HG02884 (cell line): Measurements from ENCODE around the gene PDCL2.
"Not testable (repeated sequence)": the region's sequence is repeated elsewhere in the genome, so short reads cannot be mapped to it uniquely, and the experiment has no call there.

Source experiments
- ATAC-seq: cut with Tn5 transposase; IDR thresholded peaks from one replicate; pipeline ENCODE4 v1.9.1; 2021; ENCODE audit warnings: mild to moderate bottlenecking, moderate library complexity; ENCODE audit not compliant: unreplicated experiment

The PDCL2 gene

GRCh38 chr4:55592014-55592413, at the start of gene PDCL2:
TSS of gene PDCL2 (minus strand) at chr4:55592245. CDS start at chr4:55592109, 136 bp downstream.
- ATAC-seq: no peak

DNA sequence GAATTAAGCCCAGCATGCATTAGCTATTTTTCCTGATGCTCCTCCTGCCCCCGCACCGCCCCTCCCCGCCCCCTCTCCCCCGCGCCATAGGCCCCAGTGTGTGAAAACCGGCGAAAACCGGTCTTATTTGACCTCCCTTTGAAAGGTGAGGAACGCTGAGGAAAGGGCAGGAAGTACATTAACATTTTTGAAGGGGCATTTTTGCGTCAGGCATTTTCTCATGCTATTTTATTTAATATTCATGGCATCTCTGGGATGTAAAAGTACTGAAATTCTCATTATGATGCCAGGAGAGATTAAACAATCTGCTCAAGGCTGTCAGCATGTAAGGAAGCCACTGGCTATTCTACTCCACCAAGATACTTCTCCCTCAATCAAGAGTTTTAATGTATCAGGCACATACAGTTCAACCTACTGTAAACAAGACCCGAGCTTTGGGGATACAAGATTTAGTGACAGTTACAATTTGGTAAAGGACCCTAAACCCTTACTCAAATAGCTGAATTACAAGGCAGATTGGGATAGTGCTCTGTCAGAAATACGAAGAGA, 45.3 kb upstream of the PDCL2 start:
- no peak for ATAC-seq

GRCh38 chr4:55636656-55636999, 44.6 kb upstream of the PDCL2 start:
- no peak for ATAC-seq

DNA sequence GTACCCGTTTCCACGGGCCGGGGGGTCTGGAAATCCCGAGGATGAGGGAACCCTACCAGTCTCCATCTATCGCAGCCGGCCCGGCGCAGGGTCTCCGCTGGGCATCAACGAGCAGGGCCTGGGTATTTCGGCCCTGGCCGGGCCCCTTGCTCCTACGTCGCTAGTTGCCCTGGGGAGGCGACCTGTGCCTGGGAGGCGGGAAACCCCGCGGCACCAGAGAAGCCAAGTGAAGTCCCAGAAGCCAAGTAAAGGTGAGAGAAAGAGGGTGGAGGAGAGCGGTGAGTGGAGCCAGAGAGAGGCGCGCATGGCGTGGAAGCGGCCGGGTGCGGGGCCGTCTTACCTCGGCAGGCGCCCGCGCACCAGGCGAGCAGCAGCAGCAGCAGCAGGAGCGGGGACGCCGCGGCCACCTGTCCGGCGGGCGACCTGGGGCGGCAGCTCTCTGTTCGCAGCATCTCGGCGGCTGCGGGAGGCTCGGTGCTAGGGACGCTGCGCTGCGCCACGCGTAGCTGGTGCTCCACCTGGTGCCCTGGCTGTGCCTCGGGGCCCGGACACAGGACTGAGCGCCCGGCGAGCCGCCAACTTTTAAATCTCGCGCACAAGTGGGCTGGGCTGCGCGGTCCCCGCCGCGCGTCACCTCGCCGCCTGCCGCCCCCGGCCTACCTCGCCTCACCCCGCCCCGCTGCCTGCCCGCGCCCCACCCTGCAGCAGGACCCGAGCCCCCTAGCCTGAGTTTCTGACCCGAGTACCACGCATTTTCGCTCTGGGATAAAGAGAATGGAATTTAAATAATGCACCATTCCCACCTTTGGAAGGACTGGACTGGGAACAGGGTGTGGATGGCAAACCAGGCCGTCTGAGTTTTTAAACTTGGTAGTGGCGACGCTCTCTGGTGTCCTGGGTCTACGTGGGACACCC, 44.0 kb upstream of the PDCL2 start, which contains the start of gene NMU:
TSS of gene NMU (minus strand) at position 558 of the 915 bp plus-strand sequence. CDS start at position 452, 106 bp downstream.
- peak; percentile 77 for ATAC-seq

DNA sequence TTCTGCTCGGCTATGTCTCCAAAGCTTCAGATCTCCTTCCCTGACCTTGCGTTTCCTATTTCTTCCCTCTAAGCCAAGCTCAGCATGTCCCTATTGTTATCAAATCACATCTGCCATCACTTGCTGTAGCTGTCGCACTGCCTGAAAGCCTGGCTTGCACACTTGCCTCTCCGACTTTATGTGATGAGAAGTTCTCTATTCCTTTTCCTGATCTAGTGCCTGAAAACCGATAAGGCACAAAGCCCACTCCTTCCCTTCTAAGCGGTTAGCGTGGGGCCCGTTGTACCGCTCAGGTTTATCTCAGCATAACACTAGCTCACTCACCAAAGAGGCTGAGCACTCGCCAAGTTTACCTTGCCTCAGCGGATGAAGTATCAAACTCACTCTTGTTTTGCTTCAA, 43.2 kb upstream of the PDCL2 start:
- no peak for ATAC-seq

- no peak for ATAC-seq
These were observed 42.5 kb upstream of the PDCL2 start for GRCh38 chr4:55634417-55635128.

GRCh38 chr4:55633903-55634302, 41.9 kb upstream of the PDCL2 start:
- ATAC-seq: no peak

DNA sequence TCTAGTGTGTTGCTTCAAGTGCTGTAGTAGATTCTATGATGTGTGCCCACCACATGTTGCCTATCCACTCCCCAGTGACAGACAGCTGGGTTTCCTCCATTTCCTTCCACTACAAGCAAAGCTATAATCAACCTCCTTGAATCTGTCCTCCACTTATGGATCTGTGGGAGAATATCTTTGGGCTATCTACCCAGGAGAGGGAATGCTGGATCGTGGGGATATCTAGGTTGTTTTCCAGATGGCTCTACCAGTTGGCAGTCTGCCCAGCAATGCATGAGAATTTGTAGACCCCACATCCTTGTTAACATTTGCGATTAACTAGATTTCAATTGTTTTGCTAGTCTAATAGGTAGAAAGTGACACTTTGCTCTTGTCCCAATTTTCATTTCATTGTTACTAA, 33.8 kb upstream of the PDCL2 start:
- ATAC-seq: no peak

DNA sequence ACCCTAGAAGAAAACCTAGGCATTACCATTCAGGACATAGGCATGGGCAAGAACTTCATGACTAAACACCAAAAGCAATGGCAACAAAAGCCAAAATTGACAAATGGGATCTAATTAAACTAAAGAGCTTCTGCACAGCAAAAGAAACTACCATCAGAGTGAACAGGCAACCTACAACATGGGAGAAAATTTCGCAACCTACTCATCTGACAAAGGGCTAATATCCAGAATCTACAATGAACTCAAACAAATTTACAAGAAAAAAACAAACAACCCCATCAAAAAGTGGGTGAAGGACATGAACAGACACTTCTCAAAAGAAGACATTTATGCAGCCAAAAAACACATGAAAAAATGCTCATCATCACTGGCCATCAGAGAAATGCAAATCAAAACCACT, 32.0 kb upstream of the PDCL2 start:
- not testable (repeated sequence) for ATAC-seq

- no peak for ATAC-seq
These were observed 26.6 kb upstream of the PDCL2 start for GRCh38 chr4:55618546-55619143.

DNA sequence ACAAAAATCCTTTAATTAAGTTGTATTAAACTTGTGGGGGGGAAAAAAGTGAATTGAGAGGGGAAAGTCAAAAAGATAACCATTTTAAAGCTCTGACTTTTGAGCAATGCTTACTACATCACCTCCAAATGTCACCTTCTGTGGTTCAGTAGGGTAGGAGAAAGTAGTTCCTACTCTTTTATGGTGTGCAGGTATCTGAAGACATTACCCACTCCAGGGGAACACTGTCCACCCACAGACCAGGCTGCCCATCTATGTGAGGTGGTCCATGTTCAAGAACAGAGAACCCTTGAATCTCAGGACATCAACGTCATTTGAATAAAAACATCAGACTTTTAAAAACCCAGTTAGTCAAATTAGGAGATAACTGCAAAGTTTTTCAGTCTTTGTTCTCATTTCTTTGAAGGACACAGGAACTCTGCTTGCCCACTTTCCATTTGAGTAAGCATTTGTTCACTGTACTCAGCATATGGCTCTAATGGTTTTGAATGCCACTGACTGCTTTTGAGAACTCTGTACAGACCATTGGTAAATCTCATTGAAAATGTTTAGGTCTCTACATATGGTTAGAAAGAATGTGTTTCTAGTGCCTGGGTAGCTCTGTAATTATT, 25.6 kb upstream of the PDCL2 start:
- peak; percentile 98 for ATAC-seq

DNA sequence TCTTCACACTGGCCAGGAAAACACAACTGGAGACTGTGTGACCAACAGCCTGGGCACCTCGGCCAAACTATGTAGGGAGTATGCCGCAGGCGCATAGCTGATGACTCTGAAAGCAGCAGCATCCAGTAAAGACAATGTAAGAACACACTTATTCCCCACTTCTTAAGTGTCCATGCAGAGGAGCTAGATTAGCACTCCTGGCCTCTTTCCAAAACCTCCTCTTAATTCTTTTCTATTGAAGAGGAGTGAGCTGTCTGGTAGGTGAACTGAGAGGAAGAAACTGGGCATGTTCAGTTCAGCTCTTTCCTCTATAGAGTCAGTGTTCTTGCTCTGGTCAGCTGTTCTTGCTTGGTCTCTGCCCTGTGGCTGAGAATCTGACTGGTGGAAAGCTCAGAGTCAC, 23.0 kb upstream of the PDCL2 start:
- ATAC-seq: no peak

- no peak for ATAC-seq
These were observed 21.6 kb upstream of the PDCL2 start for GRCh38 chr4:55613621-55614020.

DNA sequence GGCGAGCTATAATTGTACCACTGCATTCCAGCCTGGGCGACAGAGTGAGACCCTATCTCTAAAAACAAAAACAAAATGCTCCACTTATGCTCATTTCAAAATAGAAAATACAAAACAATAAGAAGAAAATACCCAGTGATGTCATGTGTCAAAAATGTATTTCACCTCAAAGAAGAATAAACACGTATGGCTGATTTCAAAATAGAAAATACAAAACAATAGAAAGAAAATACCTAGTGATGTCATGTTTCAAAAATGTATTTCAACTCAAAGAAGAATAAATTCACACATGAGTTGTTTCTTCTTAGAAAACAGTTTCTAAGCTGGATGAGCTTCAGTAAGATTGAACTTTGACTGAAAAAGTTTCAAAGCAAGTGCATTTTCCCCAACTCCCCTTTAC, 20.3 kb upstream of the PDCL2 start:
- ATAC-seq: no peak

DNA sequence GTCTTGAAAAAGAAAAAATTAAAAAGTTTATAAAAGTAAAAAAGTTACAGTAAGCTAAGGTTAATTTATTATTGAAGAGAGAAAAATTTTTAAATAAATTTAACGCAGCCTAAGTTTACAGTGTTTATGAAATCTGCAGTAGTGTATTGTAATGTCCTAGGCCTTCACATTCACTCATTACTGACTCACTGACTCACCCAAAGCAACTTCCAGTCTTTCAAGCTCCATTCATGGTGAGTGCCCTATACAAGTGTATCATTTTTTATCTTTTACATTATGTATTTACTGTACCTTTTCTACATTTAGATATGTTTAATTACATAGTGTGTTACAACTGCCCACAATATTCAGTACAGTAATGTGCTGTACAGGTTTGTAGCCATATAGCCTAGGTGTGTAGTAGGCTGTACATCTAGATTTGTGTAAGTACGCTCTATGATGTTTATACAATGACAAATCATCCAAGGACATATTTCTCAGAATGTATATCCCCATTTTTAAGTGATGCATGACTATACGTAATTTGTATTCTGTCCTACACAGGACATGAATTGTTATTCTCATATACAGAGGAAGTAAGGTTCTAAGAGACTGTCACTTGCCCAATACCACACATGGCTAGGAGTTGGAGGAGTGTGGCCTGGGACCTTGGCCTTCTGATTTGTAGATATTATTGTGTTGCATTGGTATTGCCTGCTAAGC, 19.5 kb upstream of the PDCL2 start:
- ATAC-seq: no peak

DNA sequence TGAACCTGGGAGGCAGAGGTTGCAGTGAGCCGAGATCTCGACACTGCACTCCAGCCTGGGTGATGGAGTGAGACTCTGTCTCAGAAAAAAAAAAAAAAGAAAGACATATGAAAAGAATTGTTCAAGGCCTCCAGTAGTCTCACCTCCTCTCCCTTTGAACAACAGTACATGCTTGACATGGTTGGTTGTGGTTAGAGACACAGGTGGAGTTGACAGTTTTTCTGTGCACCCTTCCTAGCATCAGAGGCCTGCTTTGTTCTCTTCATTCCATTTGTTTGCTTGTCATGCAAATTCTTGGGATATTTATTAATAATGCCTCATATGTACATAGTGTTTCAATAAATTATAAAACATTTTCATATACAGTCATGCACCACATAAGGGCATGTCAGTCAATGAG, 18.3 kb upstream of the PDCL2 start:
- ATAC-seq: no peak

- ATAC-seq: no peak
These were observed 17.4 kb upstream of the PDCL2 start for GRCh38 chr4:55609393-55609866.

DNA sequence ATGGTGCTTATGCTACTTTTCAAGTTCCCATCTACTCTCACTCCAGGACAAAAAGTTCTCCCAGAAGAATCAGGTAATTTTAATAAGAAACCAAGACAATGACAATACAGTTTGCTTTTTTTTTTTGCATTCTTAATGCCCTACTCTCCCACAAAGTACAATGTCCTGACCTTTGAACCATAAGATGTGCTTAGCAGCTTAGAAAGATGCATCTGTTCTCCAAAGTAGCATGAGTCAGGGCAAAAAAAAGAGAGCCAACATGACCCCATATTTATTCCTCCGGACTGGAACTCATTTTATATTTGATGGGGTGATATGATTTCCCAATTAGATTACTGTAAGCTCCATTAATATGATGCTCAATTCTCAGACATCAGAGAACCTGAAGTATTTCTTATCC, 16.5 kb upstream of the PDCL2 start:
- no peak for ATAC-seq

DNA sequence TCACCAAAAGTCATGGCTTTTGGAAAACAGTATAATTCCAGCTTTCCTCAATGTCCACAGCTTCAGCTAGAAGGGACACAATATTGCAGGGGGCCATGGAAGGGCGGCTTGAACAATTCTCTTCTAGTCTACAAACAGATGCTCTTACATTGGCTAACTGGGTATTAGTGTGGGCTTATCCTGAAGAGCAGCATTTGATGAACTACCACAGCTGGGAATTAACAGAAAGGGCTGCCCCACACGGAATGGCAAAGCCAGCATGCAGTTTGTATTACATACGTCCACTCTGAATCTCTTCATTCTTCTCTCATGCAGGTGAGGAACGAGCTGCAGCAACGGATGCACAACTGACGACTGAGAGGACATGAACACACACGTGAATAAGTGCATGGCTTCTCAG, 13.0 kb upstream of the PDCL2 start:
- no peak for ATAC-seq

GRCh38 chr4:55600640-55601039, 8.6 kb upstream of the PDCL2 start:
- no peak for ATAC-seq
